NOMO-1 treated with DMSO at 0.1 percent for 48 hours (cell line): ENCODE results near the gene LDLRAD4.

Experiments used
- DNase-seq: peaks from one replicate; lab custom pipeline; 2025; ENCODE audit not compliant: unreplicated experiment; lab: John Stamatoyannopoulos, UW

LDLRAD4 gene

DNA sequence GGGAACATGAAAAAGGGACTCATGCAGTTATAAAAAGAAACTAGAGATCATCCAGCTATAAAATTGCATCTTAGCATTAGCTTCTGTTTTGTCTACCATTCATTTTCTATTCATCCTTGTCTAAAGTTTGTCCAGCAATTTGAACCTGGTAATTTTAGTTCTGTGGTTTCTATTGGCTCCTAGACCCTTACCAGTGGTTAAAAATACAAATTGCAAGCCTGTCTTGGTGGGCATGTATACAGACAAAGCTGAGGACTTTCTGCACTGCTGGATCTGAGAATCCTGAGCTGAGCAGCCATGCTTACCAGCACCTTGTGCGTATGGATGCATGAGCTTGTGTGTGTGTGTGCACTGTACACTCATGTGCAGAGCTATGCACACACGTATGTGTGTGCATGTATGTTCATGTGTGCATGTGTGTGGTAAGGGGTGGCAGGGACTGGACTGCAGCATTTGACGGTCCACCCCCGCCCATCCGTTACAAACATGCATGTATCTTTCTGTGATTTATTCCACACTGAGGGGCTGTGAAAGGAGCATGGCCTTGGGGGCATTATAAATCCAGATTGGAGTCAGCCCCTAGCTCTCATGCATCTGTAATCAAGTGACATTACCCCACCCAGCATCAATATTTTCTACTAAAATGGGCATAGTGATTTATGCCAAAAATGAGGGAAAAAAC, 363.1 kb downstream of the LDLRAD4 start:
- no peak for DNase-seq

DNA sequence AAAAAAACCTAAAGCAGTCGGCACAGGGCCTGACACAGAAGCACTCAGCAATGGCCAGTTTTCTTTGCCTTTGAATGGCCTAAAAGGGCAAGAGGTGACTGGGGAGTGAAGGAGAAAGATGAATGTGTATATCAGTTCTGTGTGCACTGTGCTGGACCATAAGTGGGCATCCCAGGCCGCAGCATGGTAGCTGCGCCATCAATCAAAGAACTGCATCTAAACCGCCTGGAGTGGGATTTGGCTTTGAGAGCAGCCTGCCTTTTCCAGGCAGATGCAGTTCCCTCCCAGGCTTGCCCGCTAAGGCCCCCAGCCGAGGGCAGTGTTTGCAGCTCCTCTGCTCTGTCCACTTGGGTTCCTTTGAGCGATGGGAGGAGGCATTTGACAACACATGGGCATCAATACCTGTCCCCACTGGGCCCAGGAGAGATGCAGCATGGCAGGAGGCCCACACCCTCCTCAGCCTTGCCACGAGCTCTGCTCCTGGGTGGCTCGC, 363.7 kb downstream of the LDLRAD4 start:
- no peak for DNase-seq

DNA sequence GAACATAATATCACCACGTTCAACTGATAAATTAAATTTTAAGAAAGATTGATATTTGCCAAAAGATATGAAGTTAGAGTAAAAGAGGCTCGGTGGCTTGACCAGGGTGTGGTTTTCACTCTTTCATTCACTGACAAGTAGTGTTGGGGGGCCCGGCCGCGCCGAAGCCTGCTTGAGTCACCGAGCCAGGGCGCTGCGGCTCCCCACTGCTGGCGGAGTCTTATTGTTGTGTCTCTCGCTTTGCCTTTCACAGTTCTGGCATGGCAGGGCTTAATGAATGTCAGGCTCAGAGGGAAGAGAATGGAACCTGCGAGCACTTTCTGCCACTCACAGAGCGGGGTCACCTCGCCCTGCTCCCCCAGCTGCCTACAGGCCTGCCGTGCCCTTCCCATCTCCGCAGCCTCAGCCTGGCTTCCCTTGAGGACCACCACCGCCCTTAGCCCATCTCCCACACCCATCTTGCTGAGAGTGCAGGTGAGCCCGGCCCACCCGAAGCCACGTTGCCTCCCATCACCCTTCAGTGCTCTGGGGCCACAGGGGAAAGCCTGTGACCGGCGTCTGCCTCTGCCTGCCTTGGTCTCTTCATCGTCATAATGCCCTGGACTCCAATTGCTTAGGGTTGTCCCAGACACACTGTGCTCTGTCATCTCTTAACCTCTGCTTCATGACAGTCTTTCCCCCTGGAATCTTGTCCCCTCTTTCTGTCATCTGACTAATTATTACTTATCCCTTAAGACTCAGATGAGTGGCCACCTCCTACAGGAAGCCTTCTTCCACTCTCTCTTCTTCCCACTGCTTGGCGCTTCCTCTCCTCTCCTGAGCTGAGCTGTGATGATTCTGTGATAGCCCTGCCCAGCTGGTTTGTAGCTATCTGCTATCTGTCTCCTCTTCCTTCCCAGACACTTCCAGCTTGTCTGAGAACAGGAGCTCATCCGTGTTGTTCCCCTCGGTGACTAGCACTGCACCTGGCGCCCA, 365.3 kb downstream of the LDLRAD4 start:
- no peak for DNase-seq

DNA sequence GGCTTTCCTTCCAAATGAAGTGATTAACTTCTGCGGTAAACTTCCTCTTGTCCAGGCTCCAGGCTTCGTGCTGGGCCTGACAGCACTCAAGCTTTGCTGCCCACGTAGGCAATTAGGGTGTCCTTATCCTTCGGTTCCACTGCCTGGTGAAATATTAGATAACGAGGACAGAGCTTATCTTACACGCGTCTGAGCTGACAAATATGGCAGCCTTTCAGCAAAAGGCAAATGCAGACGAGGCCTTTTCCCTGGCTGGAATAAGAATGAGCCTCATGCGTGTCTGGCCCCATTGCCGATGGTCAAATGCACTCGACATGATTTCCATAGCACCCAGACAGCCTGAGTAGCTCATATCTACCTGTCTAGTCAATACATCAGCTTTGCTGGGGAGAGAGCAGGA, 366.3 kb downstream of the LDLRAD4 start:
- no peak for DNase-seq

DNA sequence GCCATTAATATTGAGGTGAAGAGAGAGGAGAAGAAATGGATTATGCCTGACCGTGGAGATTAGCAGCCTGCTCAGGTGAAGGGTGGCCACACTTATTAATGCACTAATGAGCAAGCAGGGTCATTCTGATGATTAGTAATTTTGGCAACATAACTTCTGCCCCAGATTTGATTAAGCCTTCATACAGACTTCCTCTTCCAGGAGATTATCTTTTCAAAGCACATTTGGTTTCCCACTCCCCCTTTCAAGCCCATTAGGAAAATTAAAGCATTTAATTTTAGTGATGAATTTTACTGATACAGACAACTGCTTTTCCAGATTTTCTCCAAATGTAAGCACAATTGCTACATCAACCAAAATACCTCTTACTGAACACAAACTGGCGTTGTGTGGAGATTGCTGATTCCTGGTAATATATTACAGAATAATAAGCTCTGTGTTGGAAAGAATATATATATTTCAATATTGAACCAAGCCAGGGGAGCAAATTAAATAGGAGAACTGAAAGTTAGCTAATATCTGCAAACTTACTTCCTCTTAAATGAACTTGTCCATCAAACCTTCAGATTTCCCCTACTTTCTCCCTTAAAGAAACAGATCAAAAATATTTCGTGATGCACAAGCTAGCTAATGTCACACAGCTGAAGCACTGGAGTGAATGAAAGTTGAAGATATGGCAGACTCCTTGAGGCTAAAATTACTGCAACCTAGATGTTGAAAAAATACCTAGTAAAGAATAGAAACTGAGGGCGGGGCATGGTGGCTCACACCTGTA, 367.0 kb downstream of the LDLRAD4 start:
- DNase-seq, result peak; percentile 85

DNA sequence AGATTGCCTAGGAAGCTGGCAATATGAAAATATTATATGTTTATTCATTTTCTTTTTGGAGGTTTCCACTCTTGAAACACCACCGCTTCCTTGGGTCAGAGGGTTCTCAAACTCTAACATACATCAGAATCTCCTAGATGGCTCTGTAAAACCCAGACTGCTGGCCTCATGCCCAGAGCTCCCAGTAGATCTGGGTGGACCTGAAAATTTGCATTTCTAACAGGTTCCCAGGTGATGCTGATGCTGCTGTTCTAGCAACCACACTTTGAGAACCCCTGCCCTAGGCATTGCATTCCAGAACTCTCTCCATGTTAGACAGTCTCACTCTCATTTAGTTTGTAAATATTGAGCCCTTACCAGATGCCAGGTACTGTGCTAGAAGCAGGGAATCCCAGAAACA, 368.4 kb downstream of the LDLRAD4 start:
- DNase-seq, result no peak

DNA sequence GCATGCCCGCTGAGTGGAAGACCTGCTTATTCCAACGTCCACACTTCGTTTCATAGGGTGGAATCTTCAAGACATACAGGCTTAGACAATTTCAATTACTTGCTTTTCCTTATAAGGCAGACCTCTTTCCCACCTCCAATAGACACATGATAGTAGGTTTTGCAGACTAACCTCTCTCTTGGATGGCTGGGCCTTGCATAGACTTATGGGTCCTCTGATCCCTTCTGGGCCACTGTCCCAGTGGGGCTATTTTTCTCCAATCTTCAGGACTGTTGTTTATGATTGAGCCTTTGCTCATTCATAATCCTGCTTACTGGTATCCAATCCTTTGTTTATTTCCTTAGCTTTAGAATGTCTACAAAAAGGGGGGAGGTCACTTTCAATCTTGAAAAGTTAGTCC, 368.9 kb downstream of the LDLRAD4 start:
- no peak for DNase-seq

DNA sequence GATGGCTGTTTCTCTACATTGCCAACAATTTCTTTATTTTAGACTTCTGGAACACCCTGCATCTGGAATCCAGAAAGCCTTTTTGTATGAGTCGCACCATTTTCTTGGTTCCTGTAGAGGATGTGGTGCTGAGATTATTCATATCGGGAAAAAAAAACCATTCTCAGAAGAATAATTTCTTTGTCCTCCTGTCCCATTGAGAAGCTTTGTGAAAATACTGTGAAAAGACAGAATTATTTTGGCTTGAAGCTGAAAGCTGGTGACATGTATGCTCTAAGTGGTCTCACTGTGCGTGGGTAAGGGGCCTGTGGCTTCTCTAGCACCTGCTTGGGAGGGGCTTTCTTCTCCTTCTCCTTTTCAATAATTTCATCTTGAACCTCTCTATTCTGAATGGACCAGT, 369.4 kb downstream of the LDLRAD4 start:
- no peak for DNase-seq

DNA sequence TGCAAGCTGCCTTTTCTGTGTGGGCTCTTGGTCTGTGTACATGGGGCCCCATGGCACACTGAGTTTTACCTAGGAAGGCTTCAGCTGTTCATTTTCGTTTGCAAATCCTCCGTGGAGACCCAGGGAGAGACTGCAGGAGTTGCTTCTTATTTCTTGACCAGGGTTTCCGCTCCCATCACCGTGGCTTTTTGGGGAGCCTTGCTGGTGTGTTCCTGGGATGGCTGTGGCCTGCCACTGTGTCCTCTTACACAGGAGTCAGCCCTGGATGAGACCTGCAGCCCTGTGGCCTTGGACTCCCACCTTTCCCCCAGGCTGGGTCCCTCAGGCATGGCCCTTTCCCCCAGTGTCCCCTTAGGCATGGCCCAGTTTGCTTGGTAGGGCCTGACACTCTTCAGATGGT, 370.8 kb downstream of the LDLRAD4 start:
- no peak for DNase-seq

DNA sequence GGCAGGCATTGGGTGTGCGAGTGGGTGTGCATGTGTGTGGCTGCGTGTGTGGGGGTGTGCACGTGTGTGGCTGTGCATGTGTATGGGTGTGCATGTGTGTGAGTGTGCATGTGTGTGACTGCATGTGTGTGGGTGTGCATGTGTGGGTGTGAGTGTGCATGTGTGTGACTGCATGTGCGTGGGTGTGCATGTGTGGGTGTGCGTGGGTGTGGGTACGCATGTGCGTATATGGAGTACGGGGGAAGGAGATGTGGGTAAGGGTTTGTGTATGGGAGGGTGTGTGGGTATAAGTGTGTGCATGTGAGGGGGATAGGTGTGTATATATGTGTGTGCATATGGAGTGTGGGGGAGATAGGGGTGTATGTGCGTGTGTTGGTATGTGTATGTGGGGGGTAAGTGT, 371.4 kb downstream of the LDLRAD4 start:
- DNase-seq, result no peak

DNA sequence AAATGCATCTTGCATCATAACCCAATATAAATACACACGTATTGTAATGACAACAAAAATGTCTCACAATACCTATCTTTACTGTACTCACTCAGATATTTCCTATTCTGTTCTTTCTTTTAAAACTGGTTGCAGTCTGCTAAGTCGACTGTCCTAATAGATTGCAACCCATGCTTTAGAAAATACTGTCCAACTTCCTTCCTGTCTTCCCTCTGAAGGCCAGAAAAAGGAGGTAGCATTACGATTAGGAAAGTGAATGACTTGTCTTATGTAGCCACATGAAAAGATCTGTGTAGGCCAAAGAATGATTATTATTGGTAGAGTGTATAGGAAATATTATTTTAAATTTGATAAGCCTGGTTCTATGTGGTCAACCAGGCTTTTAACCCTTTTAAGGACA, 373.7 kb downstream of the LDLRAD4 start:
- peak; percentile 30 for DNase-seq

DNA sequence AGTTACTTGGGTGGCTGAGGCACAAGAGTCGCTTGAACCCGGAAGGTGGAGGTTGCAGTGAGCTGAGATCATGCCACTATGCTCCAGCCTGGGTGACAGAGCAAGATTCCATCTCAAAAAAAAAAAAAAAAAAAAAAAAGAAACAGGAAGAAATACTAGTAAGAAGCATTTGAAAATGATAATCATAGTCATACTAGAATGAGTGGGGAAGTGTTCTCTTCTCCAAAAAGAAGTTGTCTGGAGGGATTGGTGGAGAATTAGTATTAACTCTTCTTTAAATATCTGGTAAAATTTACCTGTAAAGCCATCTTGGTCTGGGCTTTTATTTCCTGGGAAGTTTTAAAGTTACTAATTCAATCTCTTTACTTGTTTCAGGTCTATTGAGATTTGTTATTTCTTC, 376.0 kb downstream of the LDLRAD4 start:
- no peak for DNase-seq

DNA sequence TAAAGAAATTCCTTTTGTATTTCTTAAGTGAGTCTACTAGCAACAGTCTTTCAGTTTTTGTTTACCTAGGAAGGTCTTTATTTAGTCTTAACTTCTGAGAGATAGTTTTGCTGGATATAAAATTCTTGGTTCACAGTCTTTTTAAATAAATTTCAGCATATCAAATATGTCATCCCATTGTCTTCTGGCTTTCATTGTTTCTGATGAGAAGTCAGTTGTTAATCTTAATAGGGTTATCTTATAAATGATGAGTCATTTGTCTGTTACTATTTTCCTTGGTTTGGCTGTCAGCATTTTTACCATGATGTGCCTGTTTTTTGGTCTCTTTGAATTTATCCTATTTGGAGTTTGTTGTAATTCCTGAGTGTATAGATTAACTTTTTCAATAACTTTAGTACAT, 378.5 kb downstream of the LDLRAD4 start:
- peak; percentile 23 for DNase-seq

DNA sequence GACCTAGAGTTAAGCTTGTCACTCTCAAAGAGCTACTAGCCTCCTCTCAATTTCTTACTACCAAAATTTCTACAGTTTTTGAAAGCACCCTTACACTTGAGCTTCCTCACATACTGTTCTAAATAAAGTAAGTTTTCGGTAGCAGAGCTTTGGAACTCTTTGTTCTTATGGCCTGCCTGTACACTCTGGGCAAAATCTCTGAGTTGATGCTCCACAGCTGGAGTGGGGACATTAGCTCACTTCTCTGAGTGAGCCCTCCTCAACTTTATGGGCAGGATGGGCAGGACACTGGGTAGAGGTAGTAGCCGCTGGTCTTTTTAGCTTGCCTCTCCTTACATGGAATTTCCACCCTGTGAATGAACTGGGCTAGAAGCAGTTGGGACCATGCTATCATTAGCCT, 380.0 kb downstream of the LDLRAD4 start:
- DNase-seq, result no peak

DNA sequence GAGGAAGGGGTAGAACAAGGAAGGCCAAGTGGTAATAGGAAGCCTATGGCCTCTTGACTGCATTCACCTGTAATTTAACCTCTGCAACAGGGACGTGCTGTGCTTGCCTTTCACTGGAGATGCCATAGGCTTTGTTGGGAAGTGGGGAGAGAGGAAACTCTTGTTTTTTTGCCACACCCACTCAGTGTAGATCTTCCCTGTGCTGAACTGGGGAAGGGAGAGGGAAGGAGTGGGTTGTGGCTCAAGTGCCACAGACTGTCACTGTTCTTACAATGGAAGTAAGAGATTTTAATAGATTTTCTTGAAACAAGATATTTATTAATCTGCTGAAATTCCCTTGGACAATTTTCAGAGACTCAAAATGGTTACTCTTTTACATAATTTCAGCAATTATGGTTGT, 380.5 kb downstream of the LDLRAD4 start:
- DNase-seq, result no peak

DNA sequence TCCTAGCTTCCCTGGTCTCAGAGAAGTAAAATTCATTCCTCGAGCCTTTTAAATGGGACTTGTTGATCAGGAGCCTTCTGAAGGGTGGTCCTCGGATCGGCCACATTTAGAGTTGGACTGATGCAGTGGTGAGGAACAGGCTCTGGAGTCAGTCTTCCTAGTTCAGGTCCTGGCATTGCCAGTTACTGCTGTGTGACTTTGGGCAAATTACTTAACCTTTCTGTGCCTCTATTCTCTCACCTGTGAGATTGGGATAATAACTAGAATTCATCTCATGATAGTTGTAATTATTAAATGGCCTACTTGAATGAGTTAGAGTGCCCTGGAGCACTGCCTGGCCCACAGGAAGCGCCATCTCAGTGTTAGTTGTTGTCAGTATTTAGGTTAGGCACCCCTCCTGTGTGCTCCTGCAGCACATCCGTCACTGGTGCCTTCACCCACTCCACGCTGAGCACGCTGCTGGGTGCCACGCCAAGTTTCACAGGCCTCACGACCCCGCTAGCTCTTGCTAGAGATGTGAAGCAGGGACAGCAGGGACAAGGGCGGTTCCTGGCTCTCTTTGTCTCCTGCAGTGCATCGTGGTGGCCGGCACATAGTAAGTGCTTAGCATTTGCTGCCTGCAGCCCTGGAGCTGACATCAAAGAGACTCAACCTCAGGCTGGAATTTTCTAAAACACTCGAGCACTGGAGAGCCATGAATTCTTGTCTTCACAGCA, 384.9 kb downstream of the LDLRAD4 start:
- DNase-seq, result no peak

DNA sequence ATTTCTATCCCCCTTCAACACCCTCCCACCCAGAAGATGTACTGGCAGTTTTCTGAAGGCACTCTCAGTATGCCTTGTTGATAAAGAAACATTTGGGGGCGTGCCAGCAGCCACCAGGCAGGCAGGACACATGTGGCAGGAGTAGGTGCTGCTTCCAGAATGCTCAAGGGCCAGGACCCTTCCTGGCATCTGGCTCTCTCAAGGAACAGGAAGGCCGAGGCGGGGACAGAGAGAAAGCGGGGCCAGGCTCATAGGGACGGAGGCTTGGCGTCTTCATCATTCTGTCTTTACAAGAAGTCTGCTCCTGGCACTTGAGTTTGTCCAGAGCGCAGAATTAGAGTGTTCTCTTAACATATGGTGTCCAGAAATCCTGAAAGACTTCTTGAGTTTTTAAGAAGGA, 386.2 kb downstream of the LDLRAD4 start:
- DNase-seq, result no peak

DNA sequence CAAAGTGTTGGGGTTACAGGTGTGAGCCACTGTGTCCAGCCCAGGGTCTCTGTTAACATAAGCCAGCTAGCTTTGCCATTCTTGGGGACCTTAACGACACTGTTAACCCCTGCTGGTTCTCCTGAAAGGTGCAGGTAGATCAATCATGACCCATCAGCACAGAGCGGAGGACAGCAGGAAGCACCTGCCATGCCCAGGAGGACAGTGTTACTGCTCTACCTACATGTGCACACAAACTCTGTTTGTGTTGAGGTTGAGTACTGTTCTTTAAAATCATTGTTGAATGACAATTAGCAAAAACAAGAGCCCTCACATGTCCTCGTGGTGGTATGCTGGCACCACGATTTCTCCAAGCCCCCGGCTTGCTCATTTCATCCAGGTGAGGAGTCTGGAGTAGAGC, 386.9 kb downstream of the LDLRAD4 start:
- no peak for DNase-seq

DNA sequence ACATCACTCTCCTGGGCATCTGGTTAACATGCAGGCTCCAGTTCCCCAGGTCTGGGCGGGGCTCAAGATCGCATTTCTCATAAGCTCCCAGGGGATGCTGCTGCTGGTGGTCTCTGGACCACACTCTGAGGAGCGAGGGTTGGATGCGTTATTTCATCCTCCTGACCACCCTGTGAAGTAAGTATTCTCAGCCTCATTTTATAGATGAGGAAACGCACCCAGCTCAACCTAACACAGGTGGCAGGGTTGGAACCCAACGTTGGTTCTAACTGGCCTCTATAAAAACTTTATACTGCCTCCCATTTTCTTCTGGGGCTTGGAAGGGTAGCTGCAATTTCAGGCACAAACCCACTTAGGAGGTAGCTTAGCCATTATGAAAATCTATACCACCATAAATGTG, 387.3 kb downstream of the LDLRAD4 start:
- no peak for DNase-seq

DNA sequence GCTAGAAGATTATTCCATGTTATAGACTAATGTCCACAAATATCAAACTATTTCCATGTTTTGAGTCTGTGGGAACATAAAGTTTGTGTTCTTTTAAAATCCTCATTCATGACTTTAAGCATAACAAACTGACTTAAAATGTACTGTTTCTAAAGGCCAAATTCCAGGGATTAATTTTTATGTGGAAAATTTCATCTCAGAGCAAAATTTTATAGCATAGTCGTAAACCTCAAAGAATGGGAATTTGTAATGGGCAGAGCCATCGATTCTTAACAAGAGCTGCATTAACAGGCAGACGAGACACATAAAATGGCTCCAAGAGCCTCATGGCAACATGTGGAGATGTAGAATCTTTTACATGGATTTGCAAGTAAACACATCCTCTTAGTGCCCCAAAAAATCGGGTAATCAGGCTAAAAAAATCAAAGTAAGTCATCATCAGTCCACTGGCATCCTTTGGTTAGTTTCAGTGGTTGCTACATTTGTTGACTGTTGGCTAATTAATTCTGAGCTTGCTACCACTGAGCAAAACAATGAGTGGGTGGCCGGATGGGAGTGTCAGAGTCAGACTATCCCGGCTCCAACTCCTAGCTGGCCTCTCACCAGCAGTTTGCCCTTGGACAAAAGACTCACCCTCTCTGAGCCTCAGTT, 388.2 kb downstream of the LDLRAD4 start:
- DNase-seq, result no peak
